ENCODE data around the gene MYL10. TPM values are rescaled to one million over a fixed set of nuclear protein-coding genes. Genes with fewer than 3 reads are reported as not detected.

The MYL10 gene
- not detected in 2 replicates for total RNA-seq

GRCh38 chr7:101629171-101629570 is at the start of gene MYL10:
Gene MYL10 (minus strand): TSS chr7:101629296. CDS start chr7:101629118, 178 bp downstream.

Other genes with a start within 250 kb of the MYL10 start
- gene CUX1, start 188.3 kb upstream of the MYL10 start, total RNA-seq = 37.9 and 41.1 TPM in 2 replicates